Colonic mucosa (tissue), 4 donors: Measurements from ENCODE around the gene DACH1. TPM values are rescaled to one million over a fixed set of nuclear protein-coding genes. Genes with fewer than 3 reads are reported as not detected.

Source experiments
- DNase-seq: peaks from one replicate; pipeline ENCODE4 v3.0.0-alpha.2; 2020
- H3K27ac ChIP-seq: fragments of 200-600 bp; one replicate; pipeline ENCODE4 v1.8.0; 2021
- H3K27me3 ChIP-seq: fragments of 200-600 bp; one replicate; pipeline ENCODE4 v1.8.0; 2021
- H3K36me3 ChIP-seq: fragments of 200-600 bp; one replicate; pipeline ENCODE4 v1.8.0; 2021
- H3K4me1 ChIP-seq: fragments of 200-600 bp; one replicate; pipeline ENCODE4 v1.8.0; 2021; ENCODE audit warnings: mild to moderate bottlenecking
- H3K4me3 ChIP-seq: fragments of 200-600 bp; one replicate; pipeline ENCODE4 v1.8.0; 2021
- H3K9ac ChIP-seq, 2 donors: one replicate each; pipeline ENCODE4 v1.7.0; 2013; ENCODE audit warnings: control low read depth in 2 of 2, low read depth in 2 of 2, low read length in 2 of 2
- H3K9me3 ChIP-seq: fragments of 200-600 bp; one replicate; pipeline ENCODE4 v1.8.0; 2021
- intact Hi-C: fragments of 100-400 bp; cut with DNase I; formaldehyde crosslinking; loops from one replicate; pipeline ENCODE4 v1.14.1; 2022
- total RNA-seq, 2 donors: library from RNA; stranded (reverse); fragmentation: NEBNext Ultra II Directional in 1 of 2; extraction: Animal tissue kit (Norgen Biotek cat#: 25700) in 1 of 2; gene quantifications; one replicate each; pipeline ENCODE4 v1.2.1, GENCODE V29; 2021
- TF ChIP-seq, protein P1 (sequence below): fragments of 200-600 bp; IDR thresholded peaks from one replicate; pipeline ENCODE4 v1.8.0; 2022; ENCODE audit warnings: antibody characterized with exemption, mild to moderate bottlenecking
- donor health status: healthy.
- donor health status: DM: no; HTN: no; CAD: no.
- donor health status: DM: no; HTN: no; CAD: no.

The DACH1 gene
- total RNA-seq, 2 donors from 2014 or later: 3.9 to 5.2 TPM

DNA sequence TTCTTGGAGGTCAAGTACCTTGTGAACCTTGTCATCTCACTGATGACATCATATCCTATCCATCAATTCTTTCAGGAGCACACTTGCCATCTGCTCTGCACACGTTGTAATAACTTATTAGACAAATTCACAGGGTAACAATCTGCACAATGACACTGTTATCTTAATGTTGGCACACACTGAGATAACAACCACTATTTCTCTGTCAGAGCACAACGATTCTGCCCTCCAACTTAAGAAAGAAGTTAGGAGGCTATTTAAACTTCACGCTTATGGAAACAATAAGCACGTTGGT lies 351.3 kb downstream of the DACH1 start:
- DNase-seq: no peak
- Histone ChIP-seq H3K9ac (no peak overlapping the region), H3K36me3 (no peaks in the 10 kb centered on the region), H3K4me1 (no peaks in the 10 kb centered on the region), H3K4me3 (no peak overlapping the region), H3K27ac (no peak overlapping the region), H3K9me3 (no peaks in the 10 kb centered on the region), H3K27me3 (no peaks in the 10 kb centered on the region)
- TF ChIP-seq, protein P1, sequence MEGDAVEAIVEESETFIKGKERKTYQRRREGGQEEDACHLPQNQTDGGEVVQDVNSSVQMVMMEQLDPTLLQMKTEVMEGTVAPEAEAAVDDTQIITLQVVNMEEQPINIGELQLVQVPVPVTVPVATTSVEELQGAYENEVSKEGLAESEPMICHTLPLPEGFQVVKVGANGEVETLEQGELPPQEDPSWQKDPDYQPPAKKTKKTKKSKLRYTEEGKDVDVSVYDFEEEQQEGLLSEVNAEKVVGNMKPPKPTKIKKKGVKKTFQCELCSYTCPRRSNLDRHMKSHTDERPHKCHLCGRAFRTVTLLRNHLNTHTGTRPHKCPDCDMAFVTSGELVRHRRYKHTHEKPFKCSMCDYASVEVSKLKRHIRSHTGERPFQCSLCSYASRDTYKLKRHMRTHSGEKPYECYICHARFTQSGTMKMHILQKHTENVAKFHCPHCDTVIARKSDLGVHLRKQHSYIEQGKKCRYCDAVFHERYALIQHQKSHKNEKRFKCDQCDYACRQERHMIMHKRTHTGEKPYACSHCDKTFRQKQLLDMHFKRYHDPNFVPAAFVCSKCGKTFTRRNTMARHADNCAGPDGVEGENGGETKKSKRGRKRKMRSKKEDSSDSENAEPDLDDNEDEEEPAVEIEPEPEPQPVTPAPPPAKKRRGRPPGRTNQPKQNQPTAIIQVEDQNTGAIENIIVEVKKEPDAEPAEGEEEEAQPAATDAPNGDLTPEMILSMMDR: no peak
- intact Hi-C loops: no loop called here

DNA sequence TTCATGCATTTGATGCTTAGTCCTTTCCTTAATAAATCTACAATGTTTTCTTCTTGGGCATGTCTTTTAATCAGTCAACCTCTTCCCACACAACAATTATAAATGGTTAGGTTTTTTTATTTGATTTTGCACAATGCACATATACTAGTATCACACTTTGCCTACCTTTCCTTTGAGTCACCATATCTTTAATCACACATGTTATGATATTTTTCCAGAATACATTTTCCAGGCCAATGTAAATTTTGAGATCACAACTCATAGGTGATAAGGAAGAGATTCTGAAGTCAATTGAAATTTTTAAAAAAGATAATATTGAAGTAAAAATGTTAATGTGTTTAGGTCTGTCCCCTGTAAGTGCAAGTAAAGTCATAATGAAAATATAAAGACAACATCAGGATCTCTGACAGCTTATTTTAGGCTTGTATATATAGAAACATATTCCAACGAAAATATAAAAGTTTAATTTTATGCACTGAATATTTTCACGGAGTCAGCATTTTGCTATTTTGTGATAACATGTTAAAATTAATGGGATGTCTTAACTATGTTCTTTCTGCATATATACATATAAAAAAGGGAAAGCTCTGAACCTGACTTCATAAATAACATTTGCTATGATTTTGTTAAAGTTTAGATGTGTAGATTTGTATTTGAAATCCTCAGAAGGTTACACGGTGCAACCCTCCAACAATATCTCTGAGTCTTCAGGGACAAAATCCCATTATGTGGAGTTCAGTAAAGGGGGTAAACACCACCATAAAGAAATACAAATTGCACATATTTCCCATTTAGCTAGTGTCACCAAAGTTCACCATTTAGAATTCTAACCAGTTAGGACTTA lies 351.9 kb downstream of the DACH1 start:
- Histone ChIP-seq H3K4me1 (no peaks in the 10 kb centered on the region), H3K4me3 (no peak overlapping the region), H3K27ac (no peak overlapping the region), H3K9me3 (no peaks in the 10 kb centered on the region), H3K27me3 (no peaks in the 10 kb centered on the region), H3K9ac (no peak overlapping the region), H3K36me3 (no peaks in the 10 kb centered on the region)
- no peak for DNase-seq
- intact Hi-C loops: no loop called here
- TF ChIP-seq, protein P1: no peak

- no peak overlapping the region for H3K9ac ChIP-seq
- intact Hi-C loops: no loop called here
- no peak for DNase-seq
- H3K9me3 ChIP-seq: no peaks in the 10 kb centered on the region
- no peak overlapping the region for H3K27ac ChIP-seq
- H3K4me3 ChIP-seq: no peak overlapping the region
- TF ChIP-seq, protein P1: no peak
- H3K27me3 ChIP-seq: no peaks in the 10 kb centered on the region
- H3K36me3 ChIP-seq: no peaks in the 10 kb centered on the region
- no peaks in the 10 kb centered on the region for H3K4me1 ChIP-seq
These were observed 353.5 kb downstream of the DACH1 start for GRCh38 chr13:71513411-71514033.

- H3K27ac ChIP-seq: no peak overlapping the region
- H3K4me3 ChIP-seq: no peak overlapping the region
- intact Hi-C loops: no loop called here
- no peaks in the 10 kb centered on the region for H3K27me3 ChIP-seq
- no peak overlapping the region for H3K9ac ChIP-seq
- DNase-seq: no peak
- H3K9me3 ChIP-seq: no peaks in the 10 kb centered on the region
- no peaks in the 10 kb centered on the region for H3K36me3 ChIP-seq
- no peaks in the 10 kb centered on the region for H3K4me1 ChIP-seq
- TF ChIP-seq, protein P1: no peak
These were observed 363.2 kb downstream of the DACH1 start for GRCh38 chr13:71503781-71504180.

DNA sequence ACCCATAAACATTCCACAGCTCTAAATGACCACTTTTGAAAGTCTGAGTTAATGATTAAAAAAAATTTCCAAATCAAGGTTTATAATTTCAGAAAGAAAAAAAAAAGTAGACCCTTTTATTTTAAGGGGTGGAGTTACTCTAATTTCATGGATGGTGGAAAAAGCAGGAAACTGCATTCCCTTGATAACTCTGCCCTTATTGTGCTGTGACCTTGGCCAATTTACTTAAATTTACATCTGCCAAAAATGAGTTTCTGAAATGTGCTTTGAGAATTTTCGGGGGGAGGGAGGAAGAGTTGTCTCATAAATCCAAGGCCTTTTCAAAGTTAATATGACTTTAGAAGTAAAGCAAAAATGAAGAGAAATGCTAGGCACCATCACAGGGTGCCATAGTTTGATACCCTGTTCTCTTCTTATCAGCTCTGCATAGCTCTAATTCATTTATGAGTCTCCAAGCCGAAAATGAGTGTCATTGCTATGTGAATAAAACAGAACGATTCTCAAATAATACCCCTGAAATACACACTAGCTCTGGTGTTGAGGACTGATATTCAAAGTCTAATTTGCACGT lies 367.0 kb downstream of the DACH1 start:
- Histone ChIP-seq H3K4me1 (no peaks in the 10 kb centered on the region), H3K9ac (no peak overlapping the region), H3K36me3 (no peaks in the 10 kb centered on the region), H3K9me3 (no peaks in the 10 kb centered on the region), H3K4me3 (no peak overlapping the region), H3K27me3 (no peaks in the 10 kb centered on the region), H3K27ac (no peak overlapping the region)
- TF ChIP-seq, protein P1: no peak
- intact Hi-C loops: no loop called here
- DNase-seq: no peak
